Uterine smooth muscle cell (primary cell): ENCODE measurements around the gene TAF11L11. TPM values are rescaled to one million over a fixed set of nuclear protein-coding genes. Genes with fewer than 3 reads are reported as not detected.

Experiments used
- total RNA-seq: library from RNA; depleted of rRNA; stranded (reverse); fragments of >200 nt; gene quantifications from 2 replicates; pipeline ENCODE4 v1.2.3, GENCODE V29; 2014

Gene TAF11L11
- not detected in 2 replicates for total RNA-seq

GRCh38 chr5:17603880-17604279 is at the start of gene TAF11L11:
TAF11L11 (plus strand) TSS chr5:17604183.

GRCh38 chr5:17585658-17586057 is 18.3 kb upstream of the TAF11L11 start, which contains the start of gene TAF11L7:
TAF11L7 (minus strand) TSS chr5:17585758.

GRCh38 chr5:17590860-17591259 is 13.1 kb upstream of the TAF11L11 start, which contains the start of gene TAF11L8:
TAF11L8 (minus strand) TSS chr5:17590960.

GRCh38 chr5:17594255-17594654 is 9.7 kb upstream of the TAF11L11 start, which contains the start of gene TAF11L9:
TAF11L9 (minus strand) TSS chr5:17594394.

DNA sequence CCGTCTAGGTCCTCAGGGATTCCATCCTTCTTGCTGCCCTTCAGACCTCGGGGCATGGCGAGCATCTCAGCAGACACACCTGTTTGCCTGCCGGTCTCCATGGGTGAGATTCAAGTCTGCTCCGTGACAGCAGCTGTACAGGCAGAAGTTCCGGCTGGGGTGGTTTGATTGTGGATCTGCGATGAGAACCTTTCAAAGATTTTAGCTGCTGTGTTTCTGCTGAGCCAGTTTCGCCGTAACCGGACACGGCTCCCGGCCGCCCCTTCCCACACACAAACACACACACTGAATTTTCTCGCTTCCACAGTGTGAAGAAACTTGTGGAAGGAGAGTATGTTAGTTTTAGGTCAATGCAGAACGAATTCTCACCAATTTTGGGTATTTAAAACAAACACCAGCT is 6.3 kb upstream of the TAF11L11 start, which contains the start of gene TAF11L10:
Gene TAF11L10 (minus strand): TSS at position 101 of the 400 bp plus-strand sequence.

GRCh38 chr5:17610092-17610491 is 6.1 kb downstream of the TAF11L11 start, which contains the start of gene TAF11L12:
TAF11L12 (plus strand) TSS chr5:17610392.

GRCh38 chr5:17631788-17632187 is 27.8 kb downstream of the TAF11L11 start, which contains the start of gene TAF11L13:
TAF11L13 (plus strand) TSS chr5:17632088.

DNA sequence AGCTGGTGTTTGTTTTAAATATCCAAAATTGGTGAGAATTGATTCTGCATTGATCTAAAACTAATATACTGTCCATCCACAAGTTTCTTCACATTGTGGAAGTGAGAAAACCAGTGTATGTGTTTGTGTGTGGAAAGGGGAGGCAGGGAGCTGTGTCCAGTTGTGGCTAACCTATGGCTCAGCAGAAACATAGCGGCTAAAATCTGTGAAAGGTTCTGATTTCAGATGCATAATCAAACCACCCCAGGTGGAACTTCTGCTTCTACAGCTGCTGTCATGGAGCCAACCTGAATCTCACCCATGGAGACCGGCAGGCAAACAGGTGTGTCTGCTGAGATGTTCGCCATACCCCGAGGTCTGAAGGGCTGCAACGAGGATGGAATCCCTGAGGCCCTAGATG is 30.2 kb downstream of the TAF11L11 start, which contains the start of gene TAF11L14:
Gene TAF11L14 (plus strand): TSS at position 301 of the 400 bp plus-strand sequence.

Other genes starting within 250 kb of the TAF11L11 start
- not detected in 2 replicates for gene TAF11L2, start 106.0 kb upstream of the TAF11L11 start, total RNA-seq
- gene TAF11L3, start 85.8 kb upstream of the TAF11L11 start, total RNA-seq: not detected in 2 replicates
- gene TAF11L4, start 82.4 kb upstream of the TAF11L11 start, total RNA-seq: not detected in 2 replicates
- not detected in 2 replicates for gene TAF11L5, start 78.9 kb upstream of the TAF11L11 start, total RNA-seq
- not detected in 2 replicates for gene TAF11L6, start 75.5 kb upstream of the TAF11L11 start, total RNA-seq
- not detected in 2 replicates for gene TAF11L7, start 18.4 kb upstream of the TAF11L11 start, total RNA-seq
- not detected in 2 replicates for gene TAF11L8, start 13.2 kb upstream of the TAF11L11 start, total RNA-seq
- gene TAF11L9, start 9.8 kb upstream of the TAF11L11 start, total RNA-seq: not detected in 2 replicates
- not detected in 2 replicates for gene TAF11L10, start 6.4 kb upstream of the TAF11L11 start, total RNA-seq
- not detected in 2 replicates for gene TAF11L12, start 6.2 kb downstream of the TAF11L11 start, total RNA-seq
- not detected in 2 replicates for gene TAF11L13, start 27.9 kb downstream of the TAF11L11 start, total RNA-seq
- gene TAF11L14, start 30.3 kb downstream of the TAF11L11 start, total RNA-seq: not detected in 2 replicates